ENCODE measurements around the gene NUP210L.
"Not testable (repeated sequence)": the region's sequence is repeated elsewhere in the genome, so short reads cannot be mapped to it uniquely, and the experiment has no call there.

Gene NUP210L

DNA sequence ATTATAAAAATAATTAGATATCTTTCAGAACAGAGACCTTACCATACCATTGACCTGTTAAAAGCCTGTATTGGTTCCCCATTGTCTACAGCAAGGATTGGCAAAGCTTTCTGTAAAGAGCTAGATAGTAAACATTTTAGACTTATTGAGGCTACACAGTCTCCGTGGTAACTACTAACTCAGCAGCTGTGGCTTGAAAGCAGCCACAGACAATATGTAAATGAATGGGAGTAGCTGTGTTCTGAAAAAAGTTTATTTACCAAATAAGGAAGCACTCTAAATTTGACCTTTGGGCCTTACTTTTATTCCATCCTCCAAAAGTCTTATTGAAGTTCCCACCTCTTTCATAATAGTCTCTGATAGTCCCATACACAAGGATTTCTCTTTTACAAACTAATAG, 39.7 kb downstream of the NUP210L start (continued):
- no peak for TF ChIP-seq MEIS1 (CRISPR knock-in tag; IDR thresholded peaks at IDR 0.05; ENCODE audit: borderline replicate concordance)

DNA sequence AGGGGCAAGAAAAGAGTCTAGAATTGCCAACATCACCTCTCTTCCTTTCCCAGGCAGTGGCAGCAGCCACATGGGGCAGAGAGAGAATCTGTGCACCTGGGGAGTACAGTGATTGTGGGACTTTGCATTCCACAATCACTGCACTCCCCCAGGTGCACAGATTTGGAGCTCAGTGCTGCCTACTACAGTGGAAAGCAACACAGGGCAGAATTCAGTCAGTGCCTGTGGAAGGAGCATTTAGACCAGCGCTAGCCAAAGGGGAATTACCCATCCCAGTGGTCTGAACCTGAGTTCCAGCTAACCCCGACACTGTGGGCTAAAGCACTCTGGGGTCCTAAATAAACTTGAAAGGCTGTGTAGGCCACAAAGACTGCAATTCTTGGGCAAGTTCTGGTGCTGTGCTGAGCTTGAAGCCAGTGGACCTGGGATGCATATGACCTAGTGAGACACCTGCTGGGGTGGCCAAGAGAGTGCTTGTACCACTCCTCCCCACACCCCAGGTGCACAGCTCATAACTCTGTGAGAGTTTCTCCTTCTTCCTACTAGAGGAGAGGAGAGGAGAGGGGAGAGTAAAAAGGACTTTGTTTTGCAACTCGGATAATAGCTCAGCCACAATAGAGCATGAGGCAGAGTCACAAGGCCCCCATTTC, 50.3 kb downstream of the NUP210L start:
- no peak for TF ChIP-seq ZNF274 (IDR thresholded peaks at IDR 0.05; ENCODE audit: low read length)
- no peak for TF ChIP-seq ZNF274 (tag by site-specific recombination; IDR thresholded peaks at IDR 0.05; ENCODE audit: borderline replicate concordance)
- 0 out of 2 replicates have a peak, but pooled peaks have one; percentile 26 for TF ChIP-seq ZIC2 (tag by site-specific recombination; IDR thresholded peaks at IDR 0.05)
- TF ChIP-seq ZFP3 (tag by site-specific recombination; IDR thresholded peaks at IDR 0.05; ENCODE audit: low read depth): no peak
- peak; percentile 94 for TF ChIP-seq GFI1B (tag by site-specific recombination; IDR thresholded peaks at IDR 0.05)
- Histone ChIP-seq H3K4me1 (ENCODE audit: control insufficient read depth, insufficient read depth, low read length) (no peaks in the 10 kb centered on the region), H3K4me3 (ENCODE audit: low read depth, low read length) (no peak overlapping the region), H3K36me3 (ENCODE audit: control insufficient read depth in 2 of 2, insufficient read depth in 1 of 2, low read length in 2 of 2) (no peaks in the 10 kb centered on the region), H3K9me3 (ENCODE audit: control insufficient read depth, insufficient read depth, low read depth, low read length) (no peaks in the 10 kb centered on the region), H3K27ac (ENCODE audit: extremely low read depth, low read depth, low read length) (no peak overlapping the region)
- ChIA-PET POLR2A (no interaction called here), CTCF (interaction anchor here (0.6 to 1.6 kb wide), 3 partner anchors 11 to 59 kb away, joined by 3 to 4 read pairs (median 3); no protein-coding TSS in a partner anchor)

DNA sequence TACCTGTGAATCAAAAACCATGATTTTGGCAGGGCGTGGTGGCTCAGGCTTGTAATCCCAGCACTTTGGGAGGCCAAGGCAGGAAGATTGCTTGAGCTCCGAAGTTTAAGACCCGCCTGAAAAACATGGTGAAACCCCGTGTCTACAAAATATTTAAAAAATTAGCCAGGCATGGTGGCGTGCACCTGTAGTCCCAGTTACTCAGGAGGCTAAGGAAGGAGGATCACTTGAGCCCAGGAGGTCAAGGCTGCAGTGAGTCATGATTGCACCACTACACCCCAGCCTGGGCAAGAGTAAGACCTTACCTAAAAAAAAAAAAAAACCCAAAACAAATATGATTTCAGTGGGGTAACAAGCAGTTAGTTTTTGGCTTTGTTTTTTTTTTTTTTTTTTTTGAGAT, 54.7 kb downstream of the NUP210L start:
- H3K27ac ChIP-seq (ENCODE audit: extremely low read depth, low read depth, low read length); POLR2A ChIA-PET; CTCF ChIA-PET: not testable (repeated sequence)

DNA sequence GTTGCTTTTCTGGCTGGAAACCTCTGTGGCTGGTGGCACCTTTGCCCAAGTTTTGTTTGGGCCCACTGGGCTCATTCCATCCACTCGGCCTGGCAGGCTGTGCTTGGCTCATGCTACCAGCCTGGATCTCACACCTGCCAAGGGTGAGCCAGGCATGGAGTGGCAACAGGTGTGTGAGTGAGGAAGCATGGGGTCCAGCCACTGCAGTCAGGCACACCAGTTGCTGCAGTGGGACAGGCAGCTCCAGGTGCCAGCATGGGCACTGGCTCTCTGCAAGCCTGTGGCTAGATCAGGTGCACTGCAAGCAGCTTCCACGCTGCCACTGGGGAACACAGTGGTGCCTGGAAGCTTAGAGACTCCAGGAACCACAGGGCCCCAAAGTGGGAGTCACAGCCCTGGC, 57.0 kb downstream of the NUP210L start:
- Histone ChIP-seq H3K36me3 (ENCODE audit: control insufficient read depth in 2 of 2, insufficient read depth in 1 of 2, low read length in 2 of 2) (no peaks in the 10 kb centered on the region), H3K4me1 (ENCODE audit: control insufficient read depth, insufficient read depth, low read length) (no peaks in the 10 kb centered on the region), H3K27ac (ENCODE audit: extremely low read depth, low read depth, low read length) (no peak overlapping the region), H3K9me3 (ENCODE audit: control insufficient read depth, insufficient read depth, low read depth, low read length) (no peaks in the 10 kb centered on the region), H3K4me3 (ENCODE audit: low read depth, low read length) (no peak overlapping the region)
- POLR2A ChIA-PET: interaction anchor here (0.9 kb wide), 1 partner anchor 85 kb away, joined by 3 read pairs; no protein-coding TSS in a partner anchor
- TF ChIP-seq, protein P1, sequence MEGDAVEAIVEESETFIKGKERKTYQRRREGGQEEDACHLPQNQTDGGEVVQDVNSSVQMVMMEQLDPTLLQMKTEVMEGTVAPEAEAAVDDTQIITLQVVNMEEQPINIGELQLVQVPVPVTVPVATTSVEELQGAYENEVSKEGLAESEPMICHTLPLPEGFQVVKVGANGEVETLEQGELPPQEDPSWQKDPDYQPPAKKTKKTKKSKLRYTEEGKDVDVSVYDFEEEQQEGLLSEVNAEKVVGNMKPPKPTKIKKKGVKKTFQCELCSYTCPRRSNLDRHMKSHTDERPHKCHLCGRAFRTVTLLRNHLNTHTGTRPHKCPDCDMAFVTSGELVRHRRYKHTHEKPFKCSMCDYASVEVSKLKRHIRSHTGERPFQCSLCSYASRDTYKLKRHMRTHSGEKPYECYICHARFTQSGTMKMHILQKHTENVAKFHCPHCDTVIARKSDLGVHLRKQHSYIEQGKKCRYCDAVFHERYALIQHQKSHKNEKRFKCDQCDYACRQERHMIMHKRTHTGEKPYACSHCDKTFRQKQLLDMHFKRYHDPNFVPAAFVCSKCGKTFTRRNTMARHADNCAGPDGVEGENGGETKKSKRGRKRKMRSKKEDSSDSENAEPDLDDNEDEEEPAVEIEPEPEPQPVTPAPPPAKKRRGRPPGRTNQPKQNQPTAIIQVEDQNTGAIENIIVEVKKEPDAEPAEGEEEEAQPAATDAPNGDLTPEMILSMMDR (tag by site-specific recombination; IDR thresholded peaks at IDR 0.05): no peak
- peak; percentile 90 for TF ChIP-seq SCRT2 (tag by site-specific recombination; IDR thresholded peaks at IDR 0.05)
- CTCF ChIA-PET: no interaction called here

More for the DNA sequence above, 54.7 kb downstream of the NUP210L start:
- H3K4me1 ChIP-seq (ENCODE audit: control insufficient read depth, insufficient read depth, low read length); H3K4me3 ChIP-seq (ENCODE audit: low read depth, low read length); H3K36me3 ChIP-seq (ENCODE audit: control insufficient read depth in 2 of 2, insufficient read depth in 1 of 2, low read length in 2 of 2); H3K9me3 ChIP-seq (ENCODE audit: control insufficient read depth, insufficient read depth, low read depth, low read length): not testable (repeated sequence)

DNA sequence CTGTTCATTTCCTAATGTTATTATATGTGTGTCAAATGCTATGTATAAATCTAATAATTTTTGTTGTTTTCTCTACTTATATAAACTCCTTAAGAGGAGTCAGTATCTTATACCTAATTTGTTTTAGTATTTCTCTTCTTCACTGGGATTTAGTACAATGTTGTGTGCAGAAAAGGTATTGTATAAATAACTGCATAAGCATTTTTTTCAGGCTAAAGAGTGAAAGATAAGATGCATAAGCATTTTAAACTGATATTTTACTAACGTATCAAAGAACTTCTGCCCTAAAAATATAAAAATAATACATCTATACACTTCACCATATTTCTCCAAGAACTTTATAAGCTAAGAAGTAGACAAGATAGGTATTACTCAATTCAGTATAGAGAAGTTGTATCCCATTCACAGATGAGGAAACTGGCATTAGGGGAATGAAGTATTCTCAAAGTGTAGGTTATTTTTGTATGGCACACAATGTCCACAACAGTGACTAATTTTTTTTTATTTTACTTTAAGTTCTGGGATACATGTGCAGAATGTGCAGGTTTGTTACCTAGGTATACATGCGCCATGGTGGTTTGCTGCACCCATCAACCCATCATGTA, 59.3 kb downstream of the NUP210L start:
- POLR2A ChIA-PET: interaction anchor here (0.5 kb wide), 1 partner anchor 694 kb away, joined by 3 read pairs; no protein-coding TSS in a partner anchor
- Histone ChIP-seq H3K4me3 (ENCODE audit: low read depth, low read length) (no peak overlapping the region), H3K9me3 (ENCODE audit: control insufficient read depth, insufficient read depth, low read depth, low read length) (no peaks in the 10 kb centered on the region), H3K4me1 (ENCODE audit: control insufficient read depth, insufficient read depth, low read length) (no peaks in the 10 kb centered on the region), H3K27ac (ENCODE audit: extremely low read depth, low read depth, low read length) (no peak overlapping the region), H3K36me3 (ENCODE audit: control insufficient read depth in 2 of 2, insufficient read depth in 1 of 2, low read length in 2 of 2) (no peaks in the 10 kb centered on the region)
- CTCF ChIA-PET: no interaction called here
- no peak for TF ChIP-seq GLIS2 (tag by site-specific recombination; IDR thresholded peaks at IDR 0.05)
- TF ChIP-seq, protein P2, sequence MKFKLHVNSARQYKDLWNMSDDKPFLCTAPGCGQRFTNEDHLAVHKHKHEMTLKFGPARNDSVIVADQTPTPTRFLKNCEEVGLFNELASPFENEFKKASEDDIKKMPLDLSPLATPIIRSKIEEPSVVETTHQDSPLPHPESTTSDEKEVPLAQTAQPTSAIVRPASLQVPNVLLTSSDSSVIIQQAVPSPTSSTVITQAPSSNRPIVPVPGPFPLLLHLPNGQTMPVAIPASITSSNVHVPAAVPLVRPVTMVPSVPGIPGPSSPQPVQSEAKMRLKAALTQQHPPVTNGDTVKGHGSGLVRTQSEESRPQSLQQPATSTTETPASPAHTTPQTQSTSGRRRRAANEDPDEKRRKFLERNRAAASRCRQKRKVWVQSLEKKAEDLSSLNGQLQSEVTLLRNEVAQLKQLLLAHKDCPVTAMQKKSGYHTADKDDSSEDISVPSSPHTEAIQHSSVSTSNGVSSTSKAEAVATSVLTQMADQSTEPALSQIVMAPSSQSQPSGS (tag by site-specific recombination; IDR thresholded peaks at IDR 0.05; ENCODE audit: low read depth): no peak
- no peak for TF ChIP-seq ZFP69B (tag by site-specific recombination; IDR thresholded peaks at IDR 0.05)
- TF ChIP-seq ZNF548 (tag by site-specific recombination; IDR thresholded peaks at IDR 0.05): no peak
- TF ChIP-seq, protein P3, sequence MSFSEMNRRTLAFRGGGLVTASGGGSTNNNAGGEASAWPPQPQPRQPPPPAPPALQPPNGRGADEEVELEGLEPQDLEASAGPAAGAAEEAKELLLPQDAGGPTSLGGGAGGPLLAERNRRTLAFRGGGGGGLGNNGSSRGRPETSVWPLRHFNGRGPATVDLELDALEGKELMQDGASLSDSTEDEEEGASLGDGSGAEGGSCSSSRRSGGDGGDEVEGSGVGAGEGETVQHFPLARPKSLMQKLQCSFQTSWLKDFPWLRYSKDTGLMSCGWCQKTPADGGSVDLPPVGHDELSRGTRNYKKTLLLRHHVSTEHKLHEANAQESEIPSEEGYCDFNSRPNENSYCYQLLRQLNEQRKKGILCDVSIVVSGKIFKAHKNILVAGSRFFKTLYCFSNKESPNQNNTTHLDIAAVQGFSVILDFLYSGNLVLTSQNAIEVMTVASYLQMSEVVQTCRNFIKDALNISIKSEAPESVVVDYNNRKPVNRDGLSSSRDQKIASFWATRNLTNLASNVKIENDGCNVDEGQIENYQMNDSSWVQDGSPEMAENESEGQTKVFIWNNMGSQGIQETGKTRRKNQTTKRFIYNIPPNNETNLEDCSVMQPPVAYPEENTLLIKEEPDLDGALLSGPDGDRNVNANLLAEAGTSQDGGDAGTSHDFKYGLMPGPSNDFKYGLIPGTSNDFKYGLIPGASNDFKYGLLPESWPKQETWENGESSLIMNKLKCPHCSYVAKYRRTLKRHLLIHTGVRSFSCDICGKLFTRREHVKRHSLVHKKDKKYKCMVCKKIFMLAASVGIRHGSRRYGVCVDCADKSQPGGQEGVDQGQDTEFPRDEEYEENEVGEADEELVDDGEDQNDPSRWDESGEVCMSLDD (tag by site-specific recombination; IDR thresholded peaks at IDR 0.05): no peak
- TF ChIP-seq, protein P4, sequence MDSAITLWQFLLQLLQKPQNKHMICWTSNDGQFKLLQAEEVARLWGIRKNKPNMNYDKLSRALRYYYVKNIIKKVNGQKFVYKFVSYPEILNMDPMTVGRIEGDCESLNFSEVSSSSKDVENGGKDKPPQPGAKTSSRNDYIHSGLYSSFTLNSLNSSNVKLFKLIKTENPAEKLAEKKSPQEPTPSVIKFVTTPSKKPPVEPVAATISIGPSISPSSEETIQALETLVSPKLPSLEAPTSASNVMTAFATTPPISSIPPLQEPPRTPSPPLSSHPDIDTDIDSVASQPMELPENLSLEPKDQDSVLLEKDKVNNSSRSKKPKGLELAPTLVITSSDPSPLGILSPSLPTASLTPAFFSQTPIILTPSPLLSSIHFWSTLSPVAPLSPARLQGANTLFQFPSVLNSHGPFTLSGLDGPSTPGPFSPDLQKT (IDR thresholded peaks at IDR 0.05; ENCODE audit: borderline replicate concordance, low read depth, low read length): no peak
- TF ChIP-seq, protein P5, sequence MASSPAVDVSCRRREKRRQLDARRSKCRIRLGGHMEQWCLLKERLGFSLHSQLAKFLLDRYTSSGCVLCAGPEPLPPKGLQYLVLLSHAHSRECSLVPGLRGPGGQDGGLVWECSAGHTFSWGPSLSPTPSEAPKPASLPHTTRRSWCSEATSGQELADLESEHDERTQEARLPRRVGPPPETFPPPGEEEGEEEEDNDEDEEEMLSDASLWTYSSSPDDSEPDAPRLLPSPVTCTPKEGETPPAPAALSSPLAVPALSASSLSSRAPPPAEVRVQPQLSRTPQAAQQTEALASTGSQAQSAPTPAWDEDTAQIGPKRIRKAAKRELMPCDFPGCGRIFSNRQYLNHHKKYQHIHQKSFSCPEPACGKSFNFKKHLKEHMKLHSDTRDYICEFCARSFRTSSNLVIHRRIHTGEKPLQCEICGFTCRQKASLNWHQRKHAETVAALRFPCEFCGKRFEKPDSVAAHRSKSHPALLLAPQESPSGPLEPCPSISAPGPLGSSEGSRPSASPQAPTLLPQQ (tag by site-specific recombination; IDR thresholded peaks at IDR 0.05): no peak
- TF ChIP-seq ZNF354C (tag by site-specific recombination; IDR thresholded peaks at IDR 0.05; ENCODE audit: borderline replicate concordance, low read depth): no peak
